Nephron progenitor cell (in vitro differentiated cells): Measurements from ENCODE around the gene ERFE.
"Not testable (repeated sequence)": the region's sequence is repeated elsewhere in the genome, so short reads cannot be mapped to it uniquely, and the experiment has no call there.

Source experiments
- DNase-seq: peaks from one replicate; pipeline ENCODE4 v3.0.0; 2021
- H3K27ac Mint-ChIP-seq: 2 replicates; pipeline ENCODE4 v1.8.0; 2021; ENCODE audit warnings: mild to moderate bottlenecking, moderate library complexity, mixed read lengths
- H3K27me3 Mint-ChIP-seq: 2 replicates; pipeline ENCODE4 v1.8.0; 2021; ENCODE audit warnings: mild to moderate bottlenecking, low read depth, mixed read lengths; ENCODE audit not compliant: poor library complexity
- H3K36me3 Mint-ChIP-seq: 2 replicates; pipeline ENCODE4 v1.8.0; 2021; ENCODE audit warnings: low read depth, mixed read lengths
- H3K4me1 Mint-ChIP-seq: 2 replicates; pipeline ENCODE4 v1.8.0; 2021; ENCODE audit warnings: mixed read lengths
- H3K4me3 Mint-ChIP-seq: 2 replicates; pipeline ENCODE4 v1.8.0; 2021; ENCODE audit warnings: mild to moderate bottlenecking, moderate library complexity, mixed read lengths
- H3K9me3 Mint-ChIP-seq: 2 replicates; pipeline ENCODE4 v1.8.0; 2021; ENCODE audit warnings: mild to moderate bottlenecking, moderate library complexity, mixed read lengths
- CTCF ChIP-seq: fragments of 200-600 bp; sonication (generic); IDR thresholded peaks from 2 replicates; pipeline ENCODE4 v1.5.0; 2021; ENCODE audit warnings: antibody characterized with exemption

The ERFE gene

DNA sequence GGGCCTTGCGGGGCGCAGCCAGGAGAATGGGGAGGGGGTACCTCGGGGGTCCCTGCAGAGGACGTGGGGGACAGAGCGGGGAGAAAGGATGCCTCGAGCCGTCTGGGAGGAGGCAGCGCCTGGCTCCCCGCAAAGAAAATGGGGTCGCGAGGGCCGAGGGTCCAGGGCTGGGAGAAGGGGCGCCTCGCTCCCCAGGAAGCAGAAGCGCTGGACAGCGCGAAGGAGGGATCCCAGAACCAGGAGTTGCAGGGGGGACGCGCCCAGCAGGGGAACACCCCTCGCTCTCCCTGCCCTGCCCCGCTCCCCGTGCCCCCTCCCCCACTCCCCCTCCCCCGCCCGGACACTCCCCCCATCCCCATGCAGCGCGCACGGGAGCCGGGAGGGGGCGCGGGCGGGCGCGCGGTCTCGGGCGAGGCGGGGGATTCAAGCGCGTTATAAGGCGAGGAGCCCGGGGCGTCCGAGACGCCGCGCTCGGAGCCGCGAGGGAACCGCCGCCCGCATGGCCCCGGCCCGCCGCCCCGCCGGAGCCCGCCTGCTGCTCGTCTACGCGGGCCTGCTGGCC, at the start of gene ERFE:
Gene ERFE, plus strand, starts transcription at position 462 of the 562 bp plus-strand sequence. Its CDS starts 38 bp downstream, at position 500.
- peak; percentile 59 for TF ChIP-seq CTCF
- H3K36me3 Mint-ChIP-seq: no peaks in the 10 kb centered on the region
- H3K27ac Mint-ChIP-seq: no peak within 1 kb of the TSS
- peak; percentile 82 for DNase-seq
- H3K9me3 Mint-ChIP-seq: peaks cover 9% of the 10 kb centered on the region
- H3K4me3 Mint-ChIP-seq: peak within 1 kb of the TSS; percentile 81
- H3K27me3 Mint-ChIP-seq: peaks cover 62% of the 10 kb centered on the region
- H3K4me1 Mint-ChIP-seq: peaks cover 44% of the 10 kb centered on the region

- Mint-ChIP-seq H3K4me3 (no peak overlapping the region), H3K9me3 (peaks cover 38% of the 10 kb centered on the region), H3K36me3 (peaks cover 21% of the 10 kb centered on the region), H3K27me3 (peaks cover 26% of the 10 kb centered on the region), H3K27ac (no peak overlapping the region), H3K4me1 (peaks cover 12% of the 10 kb centered on the region)
- no peak for TF ChIP-seq CTCF
- no peak for DNase-seq
Measured at GRCh38 chr2:238113611-238114010, 45.2 kb upstream of the ERFE start.

DNA sequence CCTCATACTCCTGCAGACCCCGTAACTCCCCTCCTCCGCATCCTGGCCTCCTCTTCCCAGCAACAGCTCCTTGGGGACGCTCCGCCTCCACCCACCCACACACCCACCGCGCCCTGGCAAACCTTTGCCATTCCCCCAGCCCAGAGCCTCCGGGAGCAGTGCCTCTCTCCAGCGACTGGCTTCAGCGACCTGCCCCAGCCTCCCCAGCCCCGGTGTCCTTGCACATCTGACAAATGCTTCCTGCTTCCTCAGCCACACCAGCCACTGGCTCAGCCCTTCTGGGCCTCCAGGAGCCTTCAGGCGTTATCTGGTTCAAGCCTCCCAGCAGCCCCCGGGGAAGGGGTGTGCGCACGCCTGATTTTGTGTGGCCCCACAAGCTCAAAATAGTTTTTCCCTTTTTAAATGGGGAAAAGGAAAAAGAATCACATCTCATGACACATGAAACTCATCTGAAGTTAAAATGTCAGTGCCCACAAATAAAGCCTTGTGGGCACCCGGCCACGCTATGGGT, 44.4 kb upstream of the ERFE start:
- peak; percentile 4 for DNase-seq

GRCh38 chr2:238114851-238115660, 43.7 kb upstream of the ERFE start:
- no peak overlapping the region for H3K27ac Mint-ChIP-seq
- H3K27me3 Mint-ChIP-seq: peaks cover 39% of the 10 kb centered on the region
- H3K36me3 Mint-ChIP-seq: peaks cover 21% of the 10 kb centered on the region
- no peaks in the 10 kb centered on the region for H3K4me1 Mint-ChIP-seq
- no peak for TF ChIP-seq CTCF
- peaks cover 38% of the 10 kb centered on the region for H3K9me3 Mint-ChIP-seq
- H3K4me3 Mint-ChIP-seq: no peak overlapping the region
- DNase-seq: no peak

More for the DNA sequence above, 44.4 kb upstream of the ERFE start:
- peaks cover 4% of the 10 kb centered on the region for H3K4me1 Mint-ChIP-seq
- peaks cover 38% of the 10 kb centered on the region for H3K9me3 Mint-ChIP-seq
- no peak overlapping the region for H3K4me3 Mint-ChIP-seq
- H3K27ac Mint-ChIP-seq: no peak overlapping the region
- TF ChIP-seq CTCF: no peak
- peaks cover 21% of the 10 kb centered on the region for H3K36me3 Mint-ChIP-seq
- H3K27me3 Mint-ChIP-seq: peaks cover 33% of the 10 kb centered on the region

DNA sequence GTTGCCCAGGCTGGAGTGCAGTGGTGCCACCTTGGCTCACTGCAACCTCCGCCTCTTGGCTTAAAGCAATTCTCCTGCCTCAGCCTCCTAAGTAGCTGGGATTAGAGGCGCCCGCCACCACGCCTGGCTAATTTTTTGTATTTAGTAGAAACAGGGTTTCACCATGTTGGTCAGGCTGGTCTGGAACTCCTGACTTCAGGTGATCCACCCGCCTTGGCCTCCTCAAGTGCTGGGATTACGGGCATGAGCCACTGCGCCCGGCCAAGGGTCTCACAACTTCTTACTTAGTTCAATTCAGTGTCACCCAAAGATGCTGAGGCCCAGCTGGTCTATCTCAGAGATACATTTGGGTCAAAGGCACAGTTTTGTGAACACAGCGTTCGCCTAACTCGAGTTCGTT, 43.1 kb upstream of the ERFE start:
- H3K27me3 Mint-ChIP-seq: peaks cover 40% of the 10 kb centered on the region
- peaks cover 21% of the 10 kb centered on the region for H3K36me3 Mint-ChIP-seq
- H3K4me1 Mint-ChIP-seq, H3K4me3 Mint-ChIP-seq, H3K27ac Mint-ChIP-seq, DNase-seq: not testable (repeated sequence)
- peaks cover 38% of the 10 kb centered on the region for H3K9me3 Mint-ChIP-seq

GRCh38 chr2:238116298-238117198, 42.2 kb upstream of the ERFE start:
- Mint-ChIP-seq H3K27me3 (peaks cover 37% of the 10 kb centered on the region), H3K4me1 (peaks cover 4% of the 10 kb centered on the region), H3K36me3 (peaks cover 21% of the 10 kb centered on the region), H3K27ac (no peak overlapping the region), H3K9me3 (peaks cover 35% of the 10 kb centered on the region), H3K4me3 (no peak overlapping the region)
- DNase-seq: no peak
- TF ChIP-seq CTCF: no peak
